ENCODE results near the gene VPS13C. TPM values are rescaled to one million over a fixed set of nuclear protein-coding genes. Genes with fewer than 3 reads are reported as not detected.

The VPS13C gene
- total and polyA plus RNA-seq, 2 experiments from 2014 or later, result 6.7 to 60.9 TPM

DNA sequence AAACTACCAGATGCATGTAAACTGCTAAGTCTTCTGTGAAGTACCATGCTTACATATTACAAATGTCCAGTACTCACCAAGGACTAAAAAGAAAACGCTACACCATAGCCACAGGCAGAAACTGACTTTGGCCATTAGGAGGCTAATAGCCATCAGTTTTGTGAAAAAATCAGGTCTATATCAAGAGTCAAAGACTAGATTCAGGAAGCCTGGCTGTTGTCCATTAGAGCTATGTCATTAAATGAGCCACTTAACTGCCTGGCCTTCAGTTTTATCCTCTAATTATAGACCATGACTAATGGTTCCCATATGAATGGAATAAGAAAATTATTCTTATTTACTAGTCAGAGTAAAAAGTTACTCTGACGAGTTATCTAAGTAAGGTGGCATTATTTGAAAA lies 144.1 kb downstream of the VPS13C start:
- Histone ChIP-seq H3K4me2 (no peak overlapping the region), H3K36me3 (replicated peaks; ENCODE audit: insufficient read depth, low read depth) (no peaks in the 10 kb centered on the region), H3K27me3 (no peaks in the 10 kb centered on the region), H4K20me1 (ENCODE audit: insufficient read depth, poor library complexity, severe bottlenecking) (no peaks in the 10 kb centered on the region), H3K4me3 (no peak overlapping the region), H3K9me2 (replicated peaks; ENCODE audit: insufficient read depth) (no peaks in the 10 kb centered on the region), H3K79me2 (no peaks in the 10 kb centered on the region), H2AFZ (no peak overlapping the region), H3K9me3 (ENCODE audit: low read depth) (no peaks in the 10 kb centered on the region), H3K27ac (no peak overlapping the region), H3K4me1 (ENCODE audit: insufficient read depth) (no peaks in the 10 kb centered on the region)
- WGBS (ENCODE audit: low lambda C conversion rate, missing lambda C conversion rate), result 72% methylated on average over 2 of the region's 2 CpGs
- no peak for TF ChIP-seq EZH2 (IDR thresholded peaks at IDR 0.05; ENCODE audit: borderline replicate concordance)
- no peak for TF ChIP-seq EZH2phosphoT487 (IDR thresholded peaks at IDR 0.05; ENCODE audit: low read depth, severe bottlenecking, unreplicated experiment)
- TF ChIP-seq, protein P1, sequence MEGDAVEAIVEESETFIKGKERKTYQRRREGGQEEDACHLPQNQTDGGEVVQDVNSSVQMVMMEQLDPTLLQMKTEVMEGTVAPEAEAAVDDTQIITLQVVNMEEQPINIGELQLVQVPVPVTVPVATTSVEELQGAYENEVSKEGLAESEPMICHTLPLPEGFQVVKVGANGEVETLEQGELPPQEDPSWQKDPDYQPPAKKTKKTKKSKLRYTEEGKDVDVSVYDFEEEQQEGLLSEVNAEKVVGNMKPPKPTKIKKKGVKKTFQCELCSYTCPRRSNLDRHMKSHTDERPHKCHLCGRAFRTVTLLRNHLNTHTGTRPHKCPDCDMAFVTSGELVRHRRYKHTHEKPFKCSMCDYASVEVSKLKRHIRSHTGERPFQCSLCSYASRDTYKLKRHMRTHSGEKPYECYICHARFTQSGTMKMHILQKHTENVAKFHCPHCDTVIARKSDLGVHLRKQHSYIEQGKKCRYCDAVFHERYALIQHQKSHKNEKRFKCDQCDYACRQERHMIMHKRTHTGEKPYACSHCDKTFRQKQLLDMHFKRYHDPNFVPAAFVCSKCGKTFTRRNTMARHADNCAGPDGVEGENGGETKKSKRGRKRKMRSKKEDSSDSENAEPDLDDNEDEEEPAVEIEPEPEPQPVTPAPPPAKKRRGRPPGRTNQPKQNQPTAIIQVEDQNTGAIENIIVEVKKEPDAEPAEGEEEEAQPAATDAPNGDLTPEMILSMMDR (IDR thresholded peaks at IDR 0.05; ENCODE audit: poor library complexity), result no peak
- DNase-seq (ENCODE audit: low spot score), result no peak

DNA sequence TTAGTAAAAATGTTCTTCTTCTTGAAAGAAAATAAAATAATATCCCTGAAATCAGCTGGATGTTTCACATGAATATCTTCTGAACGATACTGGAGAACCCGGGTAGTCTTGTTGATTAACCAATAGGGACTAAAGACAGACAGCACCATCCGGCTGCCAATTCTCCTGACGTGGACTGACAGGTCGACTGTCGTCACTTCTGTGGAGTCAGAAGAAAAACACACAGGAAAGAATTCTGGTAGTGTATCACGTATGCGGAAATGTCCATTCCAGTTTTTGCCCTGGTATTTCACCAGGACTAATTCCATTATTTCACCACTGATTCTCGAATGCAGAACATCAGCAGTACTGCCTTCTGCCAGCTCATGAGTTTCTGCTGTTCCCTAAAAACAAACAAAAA lies 144.6 kb downstream of the VPS13C start:
- no peaks in the 10 kb centered on the region for H3K9me2 ChIP-seq (replicated peaks; ENCODE audit: insufficient read depth)
- H3K79me2 ChIP-seq, result no peaks in the 10 kb centered on the region
- H3K4me2 ChIP-seq, result no peak overlapping the region
- no peaks in the 10 kb centered on the region for H4K20me1 ChIP-seq (ENCODE audit: insufficient read depth, poor library complexity, severe bottlenecking)
- no peak overlapping the region for H3K27ac ChIP-seq
- DNase-seq (ENCODE audit: low spot score), result no peak
- H3K4me3 ChIP-seq, result no peak overlapping the region
- TF ChIP-seq EZH2phosphoT487 (IDR thresholded peaks at IDR 0.05; ENCODE audit: low read depth, severe bottlenecking, unreplicated experiment) (no peak), EZH2 (IDR thresholded peaks at IDR 0.05; ENCODE audit: borderline replicate concordance) (no peak)
- TF ChIP-seq, protein P1 (IDR thresholded peaks at IDR 0.05; ENCODE audit: poor library complexity), result no peak
- 96% methylated on average over 9 of the region's 9 CpGs for WGBS (ENCODE audit: low lambda C conversion rate, missing lambda C conversion rate)
- no peaks in the 10 kb centered on the region for H3K36me3 ChIP-seq (replicated peaks; ENCODE audit: insufficient read depth, low read depth)
- H3K4me1 ChIP-seq (ENCODE audit: insufficient read depth), result no peaks in the 10 kb centered on the region
- H3K27me3 ChIP-seq, result no peaks in the 10 kb centered on the region
- no peaks in the 10 kb centered on the region for H3K9me3 ChIP-seq (ENCODE audit: low read depth)
- no peak overlapping the region for H2AFZ ChIP-seq

DNA sequence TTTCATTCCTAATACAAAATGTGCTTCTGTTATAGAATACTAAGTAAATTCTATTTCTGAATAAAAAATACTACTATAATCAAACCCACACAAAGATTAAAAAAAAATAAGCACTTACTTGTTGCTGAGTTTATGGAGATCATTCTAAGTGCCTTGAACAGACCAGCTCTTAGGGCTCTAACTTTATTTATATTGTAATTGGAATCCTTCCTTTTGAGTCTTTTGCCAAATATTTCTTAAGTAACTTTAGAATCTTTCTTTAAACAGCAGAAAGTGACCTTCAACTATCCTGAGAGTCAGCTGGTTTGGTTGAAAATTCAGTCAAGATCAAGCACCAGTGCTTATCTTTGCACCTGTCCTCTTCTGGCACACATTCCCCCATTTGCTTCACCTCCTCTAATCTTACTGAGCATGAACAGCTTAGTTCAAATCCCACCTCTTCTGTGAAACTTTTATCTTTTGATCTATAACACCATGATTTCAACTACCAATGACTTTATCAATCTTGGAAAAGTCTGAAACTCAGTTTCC lies 149.3 kb downstream of the VPS13C start:
- Histone ChIP-seq H4K20me1 (ENCODE audit: insufficient read depth, poor library complexity, severe bottlenecking) (no peaks in the 10 kb centered on the region), H3K4me2 (no peak overlapping the region), H3K4me3 (no peak overlapping the region), H3K9me2 (replicated peaks; ENCODE audit: insufficient read depth) (no peaks in the 10 kb centered on the region), H3K36me3 (replicated peaks; ENCODE audit: insufficient read depth, low read depth) (no peaks in the 10 kb centered on the region), H3K27me3 (no peaks in the 10 kb centered on the region), H2AFZ (no peak overlapping the region), H3K4me1 (ENCODE audit: insufficient read depth) (peaks cover 4% of the 10 kb centered on the region), H3K79me2 (no peaks in the 10 kb centered on the region), H3K27ac (no peak overlapping the region), H3K9me3 (ENCODE audit: low read depth) (no peaks in the 10 kb centered on the region)
- DNase-seq (ENCODE audit: low spot score), result no peak
- TF ChIP-seq EZH2phosphoT487 (IDR thresholded peaks at IDR 0.05; ENCODE audit: low read depth, severe bottlenecking, unreplicated experiment), result no peak
- no peak for TF ChIP-seq EZH2 (IDR thresholded peaks at IDR 0.05; ENCODE audit: borderline replicate concordance)
- TF ChIP-seq, protein P1 (IDR thresholded peaks at IDR 0.05; ENCODE audit: poor library complexity), result no peak

DNA sequence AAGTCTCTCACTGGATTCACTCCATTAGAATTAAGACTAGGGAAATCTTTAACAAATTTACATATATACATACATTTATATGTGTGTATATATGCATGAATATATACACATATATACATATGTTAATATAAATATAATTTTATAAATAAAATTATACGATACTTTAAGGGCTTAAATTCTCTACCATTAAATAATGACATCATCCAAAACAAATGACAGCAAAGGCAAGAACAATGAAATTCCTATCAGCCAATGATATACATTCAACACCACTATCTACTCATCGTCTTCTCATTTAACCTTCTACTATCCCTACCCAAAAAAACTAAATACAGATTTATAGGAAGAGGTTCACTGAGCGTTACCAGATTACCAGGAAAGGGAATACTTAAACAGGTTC lies 152.0 kb downstream of the VPS13C start:
- Histone ChIP-seq H2AFZ (no peak overlapping the region), H3K9me2 (replicated peaks; ENCODE audit: insufficient read depth) (no peaks in the 10 kb centered on the region), H3K4me2 (no peak overlapping the region), H3K36me3 (replicated peaks; ENCODE audit: insufficient read depth, low read depth) (no peaks in the 10 kb centered on the region), H3K4me1 (ENCODE audit: insufficient read depth) (peaks cover 4% of the 10 kb centered on the region), H3K79me2 (no peaks in the 10 kb centered on the region), H3K27ac (no peak overlapping the region), H3K27me3 (no peaks in the 10 kb centered on the region), H3K4me3 (no peak overlapping the region), H3K9me3 (ENCODE audit: low read depth) (no peaks in the 10 kb centered on the region), H4K20me1 (ENCODE audit: insufficient read depth, poor library complexity, severe bottlenecking) (no peaks in the 10 kb centered on the region)
- whole genome bisulfite sequencing (ENCODE audit: low lambda C conversion rate, missing lambda C conversion rate), result 99% methylated on average over 3 of the region's 3 CpGs
- TF ChIP-seq EZH2 (IDR thresholded peaks at IDR 0.05; ENCODE audit: borderline replicate concordance) (no peak), EZH2phosphoT487 (IDR thresholded peaks at IDR 0.05; ENCODE audit: low read depth, severe bottlenecking, unreplicated experiment) (no peak)
- TF ChIP-seq, protein P1 (IDR thresholded peaks at IDR 0.05; ENCODE audit: poor library complexity), result no peak
- no peak for DNase-seq (ENCODE audit: low spot score)

Measured in hepatocyte (in vitro differentiated cells).